GM12873 (cell line): ENCODE measurements around the gene CERK.

Experiments used
- CTCF ChIP-seq: IDR thresholded peaks from 2 replicates; pipeline ENCODE4 v1.5.1; 2012; ENCODE audit warnings: low read depth, mild to moderate bottlenecking, moderate library complexity, low read length, control low read depth; ENCODE audit not compliant: insufficient read depth; ENCODE audit errors: missing control alignments

CERK gene

GRCh38 chr22:46652081-46652846 is 85.8 kb downstream of the CERK start:
- TF ChIP-seq CTCF: no peak

- no peak for TF ChIP-seq CTCF
Observed at GRCh38 chr22:46651316-46651715, 86.7 kb downstream of the CERK start.

DNA sequence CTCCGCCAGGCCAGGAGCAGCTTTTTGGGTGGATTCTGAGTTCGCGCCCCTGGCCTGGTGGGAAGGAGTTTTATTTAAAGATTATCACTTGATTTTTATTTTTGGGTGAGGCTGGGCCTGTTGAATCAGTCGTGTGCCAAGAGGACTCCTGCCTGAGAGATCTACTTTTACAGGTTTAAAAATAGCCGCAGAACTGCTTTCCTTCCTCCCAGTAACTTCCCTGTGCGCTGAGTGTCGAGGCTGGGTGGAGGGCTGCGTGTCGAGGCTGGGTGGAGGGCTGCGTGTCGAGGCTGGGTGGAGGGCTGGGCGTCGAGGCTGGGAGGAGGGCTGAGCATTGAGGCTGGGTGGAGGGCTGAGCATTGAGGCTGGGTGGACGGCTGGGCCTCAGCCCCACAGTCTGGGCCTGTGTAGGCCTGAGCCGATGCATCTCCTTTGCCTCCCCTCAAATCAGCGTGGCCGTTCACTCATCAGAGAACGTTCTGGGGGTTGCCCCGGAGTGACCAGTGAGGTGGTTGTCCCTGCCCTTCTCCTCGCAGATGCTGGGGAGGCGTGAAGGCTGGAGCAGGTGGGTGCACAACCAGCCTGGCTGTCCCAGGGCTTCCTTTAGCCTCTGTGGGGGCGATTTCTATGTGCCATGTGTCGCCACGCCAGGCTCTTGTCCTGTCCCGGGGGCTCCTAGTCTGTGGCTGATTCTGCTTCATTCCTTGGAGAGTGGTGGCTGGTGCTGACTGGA is 87.8 kb downstream of the CERK start:
- no peak for TF ChIP-seq CTCF

DNA sequence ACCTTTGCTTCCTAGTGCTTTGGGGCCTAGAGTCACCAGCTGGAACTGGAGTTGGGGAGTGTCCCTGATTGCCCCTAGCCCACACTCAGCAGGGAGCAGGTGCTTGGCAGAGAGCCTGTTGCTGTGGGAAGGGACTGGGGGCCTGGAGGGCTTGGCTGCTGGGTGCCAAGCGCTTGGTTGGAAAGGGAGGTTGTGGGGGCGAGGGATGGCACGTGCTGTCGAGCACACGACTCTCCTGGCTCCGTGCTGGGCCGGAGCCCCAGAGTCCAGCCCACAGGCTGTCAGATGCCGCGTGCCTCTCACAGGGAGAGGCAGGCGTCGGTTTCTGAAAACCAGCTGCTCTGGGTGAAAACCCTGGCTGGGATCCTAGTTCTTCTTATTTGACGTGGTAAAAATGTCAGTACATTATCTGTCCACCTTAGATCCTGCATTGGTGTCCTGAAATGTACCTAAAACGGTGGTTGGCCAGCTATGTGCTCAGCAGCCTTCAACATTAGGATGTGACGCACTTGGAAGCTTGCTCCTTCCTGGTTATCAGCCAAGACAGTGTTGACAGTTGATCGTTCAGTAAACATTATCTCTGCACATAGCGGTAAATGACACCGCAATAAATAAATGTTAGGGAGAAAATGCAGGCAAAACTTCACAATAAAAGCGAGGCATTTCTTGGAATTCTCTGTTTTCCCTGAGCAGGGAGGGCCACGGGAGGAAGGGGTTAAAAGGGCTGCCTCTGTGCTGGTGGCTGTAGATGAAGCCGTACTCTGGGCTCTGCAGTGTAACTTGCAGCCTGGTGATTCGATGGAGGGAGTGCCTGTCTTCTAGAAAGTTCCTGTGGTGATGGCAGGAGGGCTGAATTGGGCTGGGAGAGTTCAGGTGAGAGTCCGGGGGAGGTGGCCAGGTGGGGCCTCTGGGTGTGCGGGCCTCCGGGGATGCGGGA is 88.6 kb downstream of the CERK start:
- no peak for TF ChIP-seq CTCF

GRCh38 chr22:46646531-46647215 is 91.4 kb downstream of the CERK start:
- no peak for TF ChIP-seq CTCF

- TF ChIP-seq CTCF: no peak
Observed at GRCh38 chr22:46641811-46642266, 96.2 kb downstream of the CERK start.
